Measurements from ENCODE around the gene DHX36. TPM values are rescaled to one million over a fixed set of nuclear protein-coding genes. Genes with fewer than 3 reads are reported as not detected.

The DHX36 gene
- total RNA-seq = 22.0 and 33.5 TPM in 2 replicates

GRCh38 chr3:154323891-154324738, at the start of gene DHX36:
TSS of gene DHX36 (minus strand) at chr3:154324487. CDS start at chr3:154324416, 71 bp downstream.

Other genes with a start within 250 kb of the DHX36 start
- gene ARHGEF26, start 203.1 kb downstream of the DHX36 start, total RNA-seq = 4.6 and 4.7 TPM in 2 replicates
- gene GPR149, start 105.7 kb upstream of the DHX36 start, total RNA-seq = not detected in 2 replicates

Data from epithelial cell of alveolus of lung (primary cell).